ENCODE results near the gene CYP8B1. TPM values are rescaled to one million over a fixed set of nuclear protein-coding genes. Genes with fewer than 3 reads are reported as not detected.

Gene CYP8B1
- polyA plus RNA-seq, 1 donor: 0.75 TPM

GRCh38 chr3:42902257-42902656 is 26.6 kb upstream of the CYP8B1 start:
- Histone ChIP-seq H3K9me3 (ENCODE audit: control insufficient read depth, low read depth, low read length) (peaks cover 3% of the 10 kb centered on the region), H3K4me1 (ENCODE audit: control insufficient read depth, insufficient read depth, low read length) (peaks cover 8% of the 10 kb centered on the region), H3K27me3 (ENCODE audit: control insufficient read depth, insufficient read depth, low read length) (no peaks in the 10 kb centered on the region), H3K36me3 (ENCODE audit: control insufficient read depth, insufficient read depth, low read length) (no peaks in the 10 kb centered on the region), H3K4me3 (ENCODE audit: low read length) (no peak overlapping the region), H3K27ac (ENCODE audit: low read length) (no peak overlapping the region)
- no peak for DNase-seq
- no CpG with 5 or more reads among the region's 2 CpGs for WGBS (ENCODE audit: insufficient coverage, low lambda C conversion rate)

DNA sequence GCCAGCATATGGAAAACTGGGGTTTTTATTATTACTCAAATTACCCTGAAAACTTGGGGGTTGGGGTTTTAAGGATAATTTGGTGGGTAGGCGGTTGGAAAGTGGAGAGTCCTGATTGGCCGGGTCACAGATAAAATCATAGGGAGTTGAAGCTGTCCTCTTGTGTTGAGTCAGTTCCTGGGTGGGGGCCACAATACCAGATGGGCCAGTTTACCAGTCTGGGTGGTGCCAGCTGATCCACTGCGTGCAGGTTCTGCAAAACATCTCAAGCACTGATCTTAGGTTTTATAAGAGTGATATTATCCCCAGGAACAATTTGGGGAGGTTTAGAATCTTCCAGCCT is 25.4 kb upstream of the CYP8B1 start:
- Histone ChIP-seq H3K27me3 (ENCODE audit: control insufficient read depth, insufficient read depth, low read length) (no peaks in the 10 kb centered on the region), H3K4me1 (ENCODE audit: control insufficient read depth, insufficient read depth, low read length) (no peaks in the 10 kb centered on the region), H3K27ac (ENCODE audit: low read length) (no peak overlapping the region), H3K4me3 (ENCODE audit: low read length) (no peak overlapping the region), H3K9me3 (ENCODE audit: control insufficient read depth, low read depth, low read length) (peaks cover 3% of the 10 kb centered on the region), H3K36me3 (ENCODE audit: control insufficient read depth, insufficient read depth, low read length) (no peaks in the 10 kb centered on the region)
- WGBS (ENCODE audit: insufficient coverage, low lambda C conversion rate): no CpG with 5 or more reads among the region's 3 CpGs
- DNase-seq: no peak

GRCh38 chr3:42900226-42901072 is 24.8 kb upstream of the CYP8B1 start:
- 92% methylated on average over 2 of the region's 8 CpGs for WGBS (ENCODE audit: insufficient coverage, low lambda C conversion rate)
- no peak for DNase-seq
- Histone ChIP-seq H3K4me3 (ENCODE audit: low read length) (no peak overlapping the region), H3K9me3 (ENCODE audit: control insufficient read depth, low read depth, low read length) (peaks cover 3% of the 10 kb centered on the region), H3K27me3 (ENCODE audit: control insufficient read depth, insufficient read depth, low read length) (no peaks in the 10 kb centered on the region), H3K27ac (ENCODE audit: low read length) (no peak overlapping the region), H3K36me3 (ENCODE audit: control insufficient read depth, insufficient read depth, low read length) (no peaks in the 10 kb centered on the region), H3K4me1 (ENCODE audit: control insufficient read depth, insufficient read depth, low read length) (no peaks in the 10 kb centered on the region)

DNA sequence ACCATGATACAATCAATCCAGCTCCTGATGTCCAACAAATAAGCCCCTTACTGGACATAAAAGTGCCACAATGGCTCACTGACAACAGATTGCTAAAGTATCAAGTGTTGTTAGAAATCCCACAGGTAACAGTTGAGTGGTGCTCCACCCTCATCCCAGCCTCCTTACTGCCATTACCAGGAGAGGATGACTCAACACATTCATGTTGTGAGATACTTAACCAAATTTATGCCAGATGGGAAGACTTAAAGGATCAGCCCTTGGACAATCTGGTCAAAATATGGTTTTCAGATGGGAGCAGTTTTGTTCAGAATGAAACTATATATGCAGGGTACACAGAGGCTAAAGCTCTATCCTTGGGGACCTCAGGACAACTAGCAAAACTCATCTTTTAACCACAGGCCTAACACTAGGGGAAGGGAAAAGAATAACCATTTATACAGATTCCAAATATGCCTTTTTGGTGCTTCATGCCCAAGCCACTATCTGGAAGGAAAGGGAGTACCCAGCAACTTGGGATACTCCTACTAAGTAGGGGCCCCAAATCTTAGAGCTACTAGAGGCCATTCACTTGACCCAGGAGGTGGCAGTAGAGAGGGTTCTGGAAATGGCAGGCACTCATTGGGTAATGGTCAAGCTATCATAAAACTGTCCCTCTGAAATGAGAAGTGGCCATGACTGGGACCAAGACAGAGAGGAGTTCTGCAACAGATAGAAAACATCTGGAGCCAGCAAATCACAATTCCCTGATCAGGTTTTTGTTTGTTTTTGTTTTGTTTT is 23.4 kb upstream of the CYP8B1 start:
- no peak overlapping the region for H3K4me3 ChIP-seq (ENCODE audit: low read length)
- no peak overlapping the region for H3K27ac ChIP-seq (ENCODE audit: low read length)
- H3K27me3 ChIP-seq (ENCODE audit: control insufficient read depth, insufficient read depth, low read length): no peaks in the 10 kb centered on the region
- no peak for DNase-seq
- H3K36me3 ChIP-seq (ENCODE audit: control insufficient read depth, insufficient read depth, low read length): no peaks in the 10 kb centered on the region
- H3K4me1 ChIP-seq (ENCODE audit: control insufficient read depth, insufficient read depth, low read length): peaks cover 3% of the 10 kb centered on the region
- peaks cover 3% of the 10 kb centered on the region for H3K9me3 ChIP-seq (ENCODE audit: control insufficient read depth, low read depth, low read length)

DNA sequence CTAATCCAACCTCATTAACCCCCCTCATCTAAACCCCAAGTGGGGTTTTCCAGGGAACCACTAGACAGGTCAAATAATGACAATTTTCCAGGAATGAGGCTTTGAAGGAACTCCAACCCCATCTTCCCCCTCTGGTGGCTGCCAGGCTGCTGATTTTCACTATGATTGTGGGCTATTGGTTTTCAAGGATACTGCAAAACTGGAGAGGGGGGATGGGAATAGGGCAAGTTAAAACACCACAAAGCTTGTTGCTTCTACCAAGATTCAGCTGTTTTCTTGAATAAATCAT is 19.8 kb upstream of the CYP8B1 start:
- Histone ChIP-seq H3K27ac (ENCODE audit: low read length) (peak overlapping the region; percentile 37), H3K36me3 (ENCODE audit: control insufficient read depth, insufficient read depth, low read length) (no peaks in the 10 kb centered on the region), H3K4me3 (ENCODE audit: low read length) (no peak overlapping the region), H3K4me1 (ENCODE audit: control insufficient read depth, insufficient read depth, low read length) (peaks cover 5% of the 10 kb centered on the region), H3K27me3 (ENCODE audit: control insufficient read depth, insufficient read depth, low read length) (no peaks in the 10 kb centered on the region), H3K9me3 (ENCODE audit: control insufficient read depth, low read depth, low read length) (no peaks in the 10 kb centered on the region)
- DNase-seq: no peak

DNA sequence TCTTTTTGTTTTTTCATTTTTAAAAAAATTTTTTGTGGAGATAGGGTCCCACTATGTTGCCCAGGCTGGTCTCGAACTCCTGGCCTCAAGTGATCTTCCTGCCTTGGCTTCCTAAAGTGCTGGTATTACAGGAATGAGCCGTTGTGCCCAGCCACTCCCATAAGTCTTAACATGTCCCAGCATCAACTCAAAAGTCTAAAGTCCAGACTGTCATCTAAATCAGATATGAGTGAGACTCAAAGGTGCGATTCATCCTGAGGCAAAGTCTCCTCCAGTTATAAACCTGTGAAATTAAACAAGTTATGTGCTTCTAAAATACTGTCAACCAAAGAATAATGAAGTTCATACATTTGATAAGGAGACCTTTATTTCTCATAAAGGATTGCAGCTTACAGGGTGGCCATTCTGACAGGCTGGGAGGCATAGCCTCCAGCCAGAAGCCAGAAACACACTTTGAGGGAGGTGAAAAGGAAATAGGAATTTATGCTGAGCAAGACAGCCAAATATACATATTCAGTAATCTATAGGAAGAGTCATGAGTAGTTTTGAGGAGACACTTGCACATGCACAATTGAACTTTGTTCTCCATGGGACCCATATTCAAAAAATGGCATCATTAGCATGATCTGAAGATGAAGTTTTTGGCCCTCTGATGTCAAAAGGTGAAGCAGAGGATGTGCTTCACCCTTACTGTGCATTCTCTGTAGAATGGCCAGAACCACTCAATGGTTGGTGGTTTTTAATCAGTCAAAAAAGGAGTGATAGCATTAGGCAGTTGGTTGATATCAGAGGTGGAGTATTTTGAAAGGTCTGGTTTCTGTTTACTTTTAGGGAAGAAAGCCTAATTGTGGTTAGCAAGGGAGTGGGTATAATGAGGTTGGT is 19.3 kb upstream of the CYP8B1 start:
- Histone ChIP-seq H3K27ac (ENCODE audit: low read length) (peak overlapping the region; percentile 37), H3K4me1 (ENCODE audit: control insufficient read depth, insufficient read depth, low read length) (peaks cover 5% of the 10 kb centered on the region), H3K4me3 (ENCODE audit: low read length) (no peak overlapping the region), H3K9me3 (ENCODE audit: control insufficient read depth, low read depth, low read length) (no peaks in the 10 kb centered on the region), H3K36me3 (ENCODE audit: control insufficient read depth, insufficient read depth, low read length) (no peaks in the 10 kb centered on the region), H3K27me3 (ENCODE audit: control insufficient read depth, insufficient read depth, low read length) (no peaks in the 10 kb centered on the region)
- DNase-seq: peak; percentile 58 to 63
- WGBS (ENCODE audit: insufficient coverage, low lambda C conversion rate): no CpG with 5 or more reads among the region's 3 CpGs

- Histone ChIP-seq H3K27me3 (ENCODE audit: control insufficient read depth, insufficient read depth, low read length) (no peaks in the 10 kb centered on the region), H3K9me3 (ENCODE audit: control insufficient read depth, low read depth, low read length) (no peaks in the 10 kb centered on the region), H3K4me3 (ENCODE audit: low read length) (no peak overlapping the region), H3K36me3 (ENCODE audit: control insufficient read depth, insufficient read depth, low read length) (no peaks in the 10 kb centered on the region), H3K27ac (ENCODE audit: low read length) (no peak overlapping the region), H3K4me1 (ENCODE audit: control insufficient read depth, insufficient read depth, low read length) (peaks cover 5% of the 10 kb centered on the region)
- no peak for DNase-seq
- no CpG with 5 or more reads among the region's 1 CpG for WGBS (ENCODE audit: insufficient coverage, low lambda C conversion rate)
Observed at GRCh38 chr3:42892807-42893206, 17.1 kb upstream of the CYP8B1 start.

- WGBS (ENCODE audit: insufficient coverage, low lambda C conversion rate): no CpG with 5 or more reads among the region's 1 CpG
- Histone ChIP-seq H3K36me3 (ENCODE audit: control insufficient read depth, insufficient read depth, low read length) (no peaks in the 10 kb centered on the region), H3K27me3 (ENCODE audit: control insufficient read depth, insufficient read depth, low read length) (no peaks in the 10 kb centered on the region), H3K9me3 (ENCODE audit: control insufficient read depth, low read depth, low read length) (no peaks in the 10 kb centered on the region), H3K4me3 (ENCODE audit: low read length) (no peak overlapping the region), H3K27ac (ENCODE audit: low read length) (no peak overlapping the region), H3K4me1 (ENCODE audit: control insufficient read depth, insufficient read depth, low read length) (peaks cover 5% of the 10 kb centered on the region)
- no peak for DNase-seq
Observed at GRCh38 chr3:42892169-42892568, 16.5 kb upstream of the CYP8B1 start.

- Histone ChIP-seq H3K9me3 (ENCODE audit: control insufficient read depth, low read depth, low read length) (no peaks in the 10 kb centered on the region), H3K36me3 (ENCODE audit: control insufficient read depth, insufficient read depth, low read length) (no peaks in the 10 kb centered on the region), H3K4me1 (ENCODE audit: control insufficient read depth, insufficient read depth, low read length) (peaks cover 5% of the 10 kb centered on the region), H3K27me3 (ENCODE audit: control insufficient read depth, insufficient read depth, low read length) (no peaks in the 10 kb centered on the region), H3K27ac (ENCODE audit: low read length) (no peak overlapping the region), H3K4me3 (ENCODE audit: low read length) (no peak overlapping the region)
- no CpG with 5 or more reads among the region's 2 CpGs for WGBS (ENCODE audit: insufficient coverage, low lambda C conversion rate)
- DNase-seq: no peak
Observed at GRCh38 chr3:42891042-42891441, 15.4 kb upstream of the CYP8B1 start.

GRCh38 chr3:42887084-42887483 is 11.4 kb upstream of the CYP8B1 start:
- no peak for DNase-seq
- H3K4me3 ChIP-seq (ENCODE audit: low read length): no peak overlapping the region
- no peaks in the 10 kb centered on the region for H3K9me3 ChIP-seq (ENCODE audit: control insufficient read depth, low read depth, low read length)
- H3K27ac ChIP-seq (ENCODE audit: low read length): no peak overlapping the region
- H3K36me3 ChIP-seq (ENCODE audit: control insufficient read depth, insufficient read depth, low read length): no peaks in the 10 kb centered on the region
- H3K4me1 ChIP-seq (ENCODE audit: control insufficient read depth, insufficient read depth, low read length): peaks cover 3% of the 10 kb centered on the region
- WGBS (ENCODE audit: insufficient coverage, low lambda C conversion rate): no CpG with 5 or more reads among the region's 3 CpGs
- H3K27me3 ChIP-seq (ENCODE audit: control insufficient read depth, insufficient read depth, low read length): no peaks in the 10 kb centered on the region
